CD14-positive monocyte (primary cell): ENCODE measurements around the gene CLDN5. TPM values are rescaled to one million over a fixed set of nuclear protein-coding genes. Genes with fewer than 3 reads are reported as not detected.

Experiments used
- DNase-seq, 3 donors: peaks; one replicate each; pipeline ENCODE4 v3.0.0-alpha.2; 2011 to 2022
- H2AFZ ChIP-seq: 2 replicates; pipeline ENCODE4 v1.6.0; 2012; ENCODE audit warnings: mild to moderate bottlenecking, low read depth, low read length, inconsistent platforms; ENCODE audit not compliant: insufficient read depth, poor library complexity, severe bottlenecking
- H3K27ac ChIP-seq, 2 donors: 1 replicate in 1 of 2; 2 replicates in 1 of 2; pipeline ENCODE4 v1.5.1; 2012 to 2013; ENCODE audit warnings: low read length in 2 of 2, control low read depth in 1 of 2, inconsistent platforms in 1 of 2, low read depth in 1 of 2, mild to moderate bottlenecking in 1 of 2
- H3K27me3 ChIP-seq, 2 donors: one replicate each; pipeline versions ENCODE4 v1.6.0 to v1.6.1; 2011 to 2013; ENCODE audit warnings: low read length in 2 of 2; ENCODE audit not compliant: control insufficient read depth in 2 of 2, insufficient read depth in 2 of 2
- H3K36me3 ChIP-seq, 2 donors: replicated peaks in 1 of 2; 1 replicate in 1 of 2; 2 replicates in 1 of 2; pipeline versions ENCODE4 v1.5.1 to v1.6.1; 2012 to 2013; ENCODE audit warnings: low read length in 2 of 2, control low read depth in 1 of 2, inconsistent platforms in 1 of 2, mild to moderate bottlenecking in 1 of 2; ENCODE audit not compliant: insufficient read depth in 2 of 2, control insufficient read depth in 1 of 2
- H3K4me1 ChIP-seq, 2 donors: 1 replicate in 1 of 2; 2 replicates in 1 of 2; pipeline versions ENCODE4 v1.5.1 to v1.6.1; 2012 to 2013; ENCODE audit warnings: low read length in 2 of 2, control low read depth in 1 of 2, inconsistent platforms in 1 of 2, mild to moderate bottlenecking in 1 of 2, moderate library complexity in 1 of 2; ENCODE audit not compliant: insufficient read depth in 2 of 2, control insufficient read depth in 1 of 2
- H3K4me2 ChIP-seq: replicated peaks from 2 replicates; pipeline ENCODE3; 2012; ENCODE audit warnings: low read length, moderate library complexity, mild to moderate bottlenecking; ENCODE audit not compliant: poor library complexity, severe bottlenecking; ENCODE audit errors: extremely low read depth
- H3K4me3 ChIP-seq, 3 experiments: fragments of 200-600 bp in 1 of 3; sonication (generic) in 1 of 3; replicated peaks in 1 of 3; 1 replicate in 2 of 3; 2 replicates in 1 of 3; pipeline ENCODE4 v1.5.1; 2011 to 2013; ENCODE audit warnings: low read length in 3 of 3, mild to moderate bottlenecking in 3 of 3, control low read depth in 2 of 3, low read depth in 2 of 3, inconsistent platforms in 1 of 3, moderate library complexity in 1 of 3
- H3K79me2 ChIP-seq: 2 replicates; pipeline ENCODE4 v1.6.0; 2012; ENCODE audit warnings: mild to moderate bottlenecking, control low read depth, inconsistent platforms, low read length, moderate library complexity; ENCODE audit not compliant: insufficient read depth
- H3K9ac ChIP-seq: 2 replicates; pipeline ENCODE4 v1.6.0; 2017; ENCODE audit warnings: low read length, mild to moderate bottlenecking; ENCODE audit not compliant: insufficient read depth, poor library complexity, severe bottlenecking
- H3K9me3 ChIP-seq, 2 donors: replicated peaks in 1 of 2; 1 replicate in 1 of 2; 2 replicates in 1 of 2; pipeline versions ENCODE4 v1.5.1 to v1.6.1; 2012 to 2013; ENCODE audit warnings: low read length in 2 of 2, control low read depth in 1 of 2; ENCODE audit not compliant: control insufficient read depth in 1 of 2, insufficient read depth in 1 of 2
- H4K20me1 ChIP-seq: 2 replicates; pipeline ENCODE4 v1.6.0; 2012; ENCODE audit warnings: mild to moderate bottlenecking, low read length, control low read depth, moderate library complexity; ENCODE audit not compliant: insufficient read depth
- H3K27ac Mint-ChIP-seq, 7 donors: one replicate each; pipeline ENCODE4 v1.8.0; 2020; ENCODE audit warnings: mild to moderate bottlenecking in 7 of 7, mixed read lengths in 7 of 7, moderate library complexity in 6 of 7, inconsistent platforms in 2 of 7
- H3K27me3 Mint-ChIP-seq, 3 donors: one replicate each; pipeline ENCODE4 v1.8.0; 2021 to 2022; ENCODE audit warnings: low read depth in 3 of 3, mild to moderate bottlenecking in 3 of 3, mixed read lengths in 3 of 3, moderate library complexity in 3 of 3, inconsistent platforms in 1 of 3
- H3K36me3 Mint-ChIP-seq, 2 donors: one replicate each; pipeline ENCODE4 v1.8.0; 2020; ENCODE audit warnings: mixed read lengths in 2 of 2, inconsistent platforms in 1 of 2, mild to moderate bottlenecking in 1 of 2
- H3K4me1 Mint-ChIP-seq: one replicate; pipeline ENCODE4 v1.8.0; 2020; ENCODE audit warnings: mild to moderate bottlenecking, mixed read lengths
- H3K4me3 Mint-ChIP-seq, 2 donors: one replicate each; pipeline ENCODE4 v1.8.0; 2020; ENCODE audit warnings: mild to moderate bottlenecking in 2 of 2, mixed read lengths in 2 of 2, moderate library complexity in 1 of 2
- H3K9me3 Mint-ChIP-seq, 7 donors: one replicate each; pipeline ENCODE4 v1.8.0; 2020 to 2022; ENCODE audit warnings: mixed read lengths in 7 of 7, mild to moderate bottlenecking in 6 of 7, moderate library complexity in 6 of 7, inconsistent platforms in 2 of 7
- WGBS: methylation state at CpG from one replicate; pipeline ENCODE4 v1.1.5; 2013; ENCODE audit warnings: missing lambda C conversion rate; ENCODE audit not compliant: insufficient coverage; 5-methylcytosine and 5-hydroxymethylcytosine counted together
- intact Hi-C, 2 donors: fragments of 100-400 bp; cut with micrococcal nuclease; formaldehyde crosslinking; loops; one replicate each; pipeline versions ENCODE4 v1.15.0 to v1.15.1; 2023
- polyA plus RNA-seq, 3 donors: library from polyadenylated mRNA; depleted of rRNA in 1 of 3; unstranded in 2 of 3; stranded (reverse) in 1 of 3; fragments of 300-500 nt in 2 of 3; fragments of >200 nt in 1 of 3; fragmentation: Illumina TruSeq in 2 of 3; gene quantifications; 1 replicate in 2 of 3; 2 replicates in 1 of 3; pipeline ENCODE4 v1.2.3, GENCODE V29; 2012 to 2021
- TF ChIP-seq, protein P1 (sequence below): fragments of 200-600 bp; IDR thresholded peaks from one replicate; pipeline ENCODE4 v1.8.0; 2022; ENCODE audit warnings: antibody characterized with exemption, mild to moderate bottlenecking

The CLDN5 gene
- polyA plus RNA-seq, 3 donors: 0.05 to 0.35 (median 0.27) TPM

DNA sequence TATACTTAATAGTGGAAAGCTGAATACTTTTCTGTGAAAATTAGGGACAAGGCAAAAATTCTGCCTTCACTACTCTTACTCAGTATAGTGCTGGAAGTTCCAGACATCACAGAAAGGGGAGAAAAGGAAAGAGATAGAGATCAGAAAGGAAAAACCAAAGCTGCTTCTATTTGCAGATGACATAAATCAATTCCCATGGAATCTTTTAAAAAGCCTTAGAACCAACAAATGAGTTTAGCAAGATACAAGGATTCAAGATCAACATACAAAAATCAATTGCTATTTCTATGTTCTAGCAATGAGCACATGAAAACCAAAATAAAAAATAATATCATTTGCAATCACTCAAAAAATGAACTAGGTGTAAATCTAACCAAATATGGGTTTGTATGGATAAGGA, 16.2 kb upstream of the CLDN5 start:
- no peaks in the 10 kb centered on the region for H3K9me3 Mint-ChIP-seq
- Histone ChIP-seq H3K27me3 (no peaks in the 10 kb centered on the region), H2AFZ (no peak overlapping the region), H3K27ac (no peak overlapping the region), H3K4me3 (no peak overlapping the region), H3K9ac (no peak overlapping the region), H3K4me1 (no peaks in the 10 kb centered on the region), H3K79me2 (no peaks in the 10 kb centered on the region), H3K9me3 (no peaks in the 10 kb centered on the region), H3K36me3 (no peaks in the 10 kb centered on the region), H4K20me1 (no peaks in the 10 kb centered on the region), H3K4me2 (no peak overlapping the region)
- TF ChIP-seq, protein P1, sequence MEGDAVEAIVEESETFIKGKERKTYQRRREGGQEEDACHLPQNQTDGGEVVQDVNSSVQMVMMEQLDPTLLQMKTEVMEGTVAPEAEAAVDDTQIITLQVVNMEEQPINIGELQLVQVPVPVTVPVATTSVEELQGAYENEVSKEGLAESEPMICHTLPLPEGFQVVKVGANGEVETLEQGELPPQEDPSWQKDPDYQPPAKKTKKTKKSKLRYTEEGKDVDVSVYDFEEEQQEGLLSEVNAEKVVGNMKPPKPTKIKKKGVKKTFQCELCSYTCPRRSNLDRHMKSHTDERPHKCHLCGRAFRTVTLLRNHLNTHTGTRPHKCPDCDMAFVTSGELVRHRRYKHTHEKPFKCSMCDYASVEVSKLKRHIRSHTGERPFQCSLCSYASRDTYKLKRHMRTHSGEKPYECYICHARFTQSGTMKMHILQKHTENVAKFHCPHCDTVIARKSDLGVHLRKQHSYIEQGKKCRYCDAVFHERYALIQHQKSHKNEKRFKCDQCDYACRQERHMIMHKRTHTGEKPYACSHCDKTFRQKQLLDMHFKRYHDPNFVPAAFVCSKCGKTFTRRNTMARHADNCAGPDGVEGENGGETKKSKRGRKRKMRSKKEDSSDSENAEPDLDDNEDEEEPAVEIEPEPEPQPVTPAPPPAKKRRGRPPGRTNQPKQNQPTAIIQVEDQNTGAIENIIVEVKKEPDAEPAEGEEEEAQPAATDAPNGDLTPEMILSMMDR: no peak
- peaks cover 8 to 10% (median 9%) of the 10 kb centered on the region in 3 donors for H3K27me3 Mint-ChIP-seq
- DNase-seq: no peak
- no peak overlapping the region for H3K4me3 Mint-ChIP-seq
- intact Hi-C loops: no loop called here
- no peaks in the 10 kb centered on the region for H3K36me3 Mint-ChIP-seq
- no peak overlapping the region for H3K27ac Mint-ChIP-seq
- H3K4me1 Mint-ChIP-seq: no peaks in the 10 kb centered on the region

DNA sequence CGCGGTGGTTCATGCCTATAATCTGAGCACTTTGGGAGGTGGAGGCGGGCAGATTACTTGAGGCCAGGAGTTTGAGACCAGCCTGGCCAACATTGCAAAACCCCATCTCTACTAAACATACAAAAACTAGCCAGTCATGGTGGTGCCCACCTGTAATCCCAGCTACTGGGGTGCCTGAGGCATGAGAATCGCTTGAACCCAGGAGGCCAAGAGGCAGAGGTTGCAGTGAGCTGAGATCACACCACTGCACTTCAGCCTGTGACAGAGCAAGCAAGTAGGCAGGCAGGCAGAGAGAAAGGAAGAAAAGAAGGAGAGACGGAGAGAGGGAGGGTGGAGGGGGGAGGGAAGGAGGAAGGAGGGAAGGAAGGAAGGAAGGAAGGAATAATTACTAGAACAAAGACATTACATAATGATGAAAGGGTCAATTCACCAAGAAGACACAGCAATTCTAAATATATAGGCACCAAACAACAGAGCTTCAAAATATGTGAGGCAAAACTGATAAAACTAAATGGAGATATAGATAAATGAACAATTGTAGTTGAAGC, 13.8 kb upstream of the CLDN5 start:
- TF ChIP-seq, protein P1: no peak
- no peaks in the 10 kb centered on the region for H3K4me1 ChIP-seq
- H3K27ac ChIP-seq: no peak overlapping the region
- intact Hi-C loops: no loop called here
- no peak overlapping the region for H3K4me3 ChIP-seq
- no peak overlapping the region for H3K4me3 Mint-ChIP-seq
- no peaks in the 10 kb centered on the region for H3K4me1 Mint-ChIP-seq
- no peak overlapping the region for H3K27ac Mint-ChIP-seq
- no peak overlapping the region for H3K9ac ChIP-seq
- no peaks in the 10 kb centered on the region for H3K9me3 Mint-ChIP-seq
- no peaks in the 10 kb centered on the region for H3K36me3 Mint-ChIP-seq
- H3K27me3 Mint-ChIP-seq: peaks cover 1 to 9% (median 7%) of the 10 kb centered on the region in 3 donors
- no peaks in the 10 kb centered on the region for H3K27me3 ChIP-seq
- no peaks in the 10 kb centered on the region for H4K20me1 ChIP-seq
- 86% methylated on average over 1 of the region's 5 CpGs for WGBS
- no peaks in the 10 kb centered on the region for H3K9me3 ChIP-seq
- H3K4me2 ChIP-seq: no peak overlapping the region
- no peaks in the 10 kb centered on the region for H3K79me2 ChIP-seq
- no peak overlapping the region for H2AFZ ChIP-seq
- DNase-seq: no peak
- H3K36me3 ChIP-seq: no peaks in the 10 kb centered on the region
